Colonic mucosa (tissue), 4 donors: ENCODE measurements around the gene CDH4. TPM values are rescaled to one million over a fixed set of nuclear protein-coding genes. Genes with fewer than 3 reads are reported as not detected.

Source experiments
- DNase-seq: peaks from one replicate; pipeline ENCODE4 v3.0.0-alpha.2; 2020
- H3K27ac ChIP-seq: fragments of 200-600 bp; one replicate; pipeline ENCODE4 v1.8.0; 2021
- H3K27me3 ChIP-seq: fragments of 200-600 bp; one replicate; pipeline ENCODE4 v1.8.0; 2021
- H3K36me3 ChIP-seq: fragments of 200-600 bp; one replicate; pipeline ENCODE4 v1.8.0; 2021
- H3K4me1 ChIP-seq: fragments of 200-600 bp; one replicate; pipeline ENCODE4 v1.8.0; 2021; ENCODE audit warnings: mild to moderate bottlenecking
- H3K4me3 ChIP-seq: fragments of 200-600 bp; one replicate; pipeline ENCODE4 v1.8.0; 2021
- H3K9ac ChIP-seq, 2 donors: one replicate each; pipeline ENCODE4 v1.7.0; 2013; ENCODE audit warnings: control low read depth in 2 of 2, low read depth in 2 of 2, low read length in 2 of 2
- H3K9me3 ChIP-seq: fragments of 200-600 bp; one replicate; pipeline ENCODE4 v1.8.0; 2021
- intact Hi-C: fragments of 100-400 bp; cut with DNase I; formaldehyde crosslinking; loops from one replicate; pipeline ENCODE4 v1.14.1; 2022
- total RNA-seq, 2 donors: library from RNA; stranded (reverse); fragmentation: NEBNext Ultra II Directional in 1 of 2; extraction: Animal tissue kit (Norgen Biotek cat#: 25700) in 1 of 2; gene quantifications; one replicate each; pipeline ENCODE4 v1.2.1, GENCODE V29; 2021
- TF ChIP-seq, protein P1 (sequence below): fragments of 200-600 bp; IDR thresholded peaks from one replicate; pipeline ENCODE4 v1.8.0; 2022; ENCODE audit warnings: antibody characterized with exemption, mild to moderate bottlenecking
- donor health status: healthy.
- donor health status: DM: no; HTN: no; CAD: no.
- donor health status: DM: no; HTN: no; CAD: no.

Gene CDH4
- total RNA-seq, 2 donors from 2014 or later: 0.08 TPM; not detected in 1

GRCh38 chr20:61525781-61526431 is 273.8 kb downstream of the CDH4 start:
- H3K27me3 ChIP-seq: no peaks in the 10 kb centered on the region
- intact Hi-C loops: no loop called here
- TF ChIP-seq, protein P1, sequence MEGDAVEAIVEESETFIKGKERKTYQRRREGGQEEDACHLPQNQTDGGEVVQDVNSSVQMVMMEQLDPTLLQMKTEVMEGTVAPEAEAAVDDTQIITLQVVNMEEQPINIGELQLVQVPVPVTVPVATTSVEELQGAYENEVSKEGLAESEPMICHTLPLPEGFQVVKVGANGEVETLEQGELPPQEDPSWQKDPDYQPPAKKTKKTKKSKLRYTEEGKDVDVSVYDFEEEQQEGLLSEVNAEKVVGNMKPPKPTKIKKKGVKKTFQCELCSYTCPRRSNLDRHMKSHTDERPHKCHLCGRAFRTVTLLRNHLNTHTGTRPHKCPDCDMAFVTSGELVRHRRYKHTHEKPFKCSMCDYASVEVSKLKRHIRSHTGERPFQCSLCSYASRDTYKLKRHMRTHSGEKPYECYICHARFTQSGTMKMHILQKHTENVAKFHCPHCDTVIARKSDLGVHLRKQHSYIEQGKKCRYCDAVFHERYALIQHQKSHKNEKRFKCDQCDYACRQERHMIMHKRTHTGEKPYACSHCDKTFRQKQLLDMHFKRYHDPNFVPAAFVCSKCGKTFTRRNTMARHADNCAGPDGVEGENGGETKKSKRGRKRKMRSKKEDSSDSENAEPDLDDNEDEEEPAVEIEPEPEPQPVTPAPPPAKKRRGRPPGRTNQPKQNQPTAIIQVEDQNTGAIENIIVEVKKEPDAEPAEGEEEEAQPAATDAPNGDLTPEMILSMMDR: no peak

GRCh38 chr20:61526907-61527306 is 274.8 kb downstream of the CDH4 start:
- Histone ChIP-seq H3K27me3 (no peaks in the 10 kb centered on the region), H3K4me1 (no peaks in the 10 kb centered on the region), H3K9ac (no peak overlapping the region), H3K9me3 (no peaks in the 10 kb centered on the region), H3K27ac (no peak overlapping the region), H3K36me3 (no peaks in the 10 kb centered on the region), H3K4me3 (no peak overlapping the region)
- no peak for DNase-seq
- intact Hi-C loops: no loop called here
- TF ChIP-seq, protein P1: no peak

More at GRCh38 chr20:61525781-61526431, 273.8 kb downstream of the CDH4 start:
- H3K9me3 ChIP-seq: no peaks in the 10 kb centered on the region
- no peak overlapping the region for H3K27ac ChIP-seq
- no peak overlapping the region for H3K9ac ChIP-seq
- H3K4me3 ChIP-seq: no peak overlapping the region
- DNase-seq: no peak
- H3K4me1 ChIP-seq: no peaks in the 10 kb centered on the region
- H3K36me3 ChIP-seq: no peaks in the 10 kb centered on the region

DNA sequence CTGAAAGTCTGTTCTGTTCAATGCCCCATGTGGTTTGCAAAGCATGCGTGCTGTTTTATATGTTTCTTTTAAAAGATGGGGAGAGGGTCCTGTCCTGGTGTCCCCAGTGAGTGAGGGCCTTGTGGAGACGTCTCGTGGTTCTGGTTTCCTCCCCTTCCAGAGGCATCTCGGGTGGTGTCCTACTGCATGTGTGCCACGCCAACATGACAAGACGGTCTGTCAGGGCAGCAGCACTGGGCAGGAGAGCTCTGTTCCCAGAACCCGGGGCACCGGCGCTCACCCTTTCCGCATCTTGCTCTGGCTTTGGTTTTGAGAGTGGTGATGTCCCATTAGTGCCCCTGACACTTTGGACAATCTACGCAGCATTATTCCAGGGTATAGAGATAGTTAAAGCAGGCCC is 275.6 kb downstream of the CDH4 start:
- TF ChIP-seq, protein P1: no peak
- no peak overlapping the region for H3K4me3 ChIP-seq

GRCh38 chr20:61528591-61528990 is 276.5 kb downstream of the CDH4 start:
- H3K36me3 ChIP-seq: no peaks in the 10 kb centered on the region
- no peak for DNase-seq
- H3K9me3 ChIP-seq: no peaks in the 10 kb centered on the region
- H3K27me3 ChIP-seq: no peaks in the 10 kb centered on the region
- H3K9ac ChIP-seq: no peak overlapping the region
- TF ChIP-seq, protein P1: no peak
- H3K4me3 ChIP-seq: no peak overlapping the region
- intact Hi-C loops: no loop called here
- H3K4me1 ChIP-seq: no peaks in the 10 kb centered on the region
- H3K27ac ChIP-seq: no peak overlapping the region

More for the DNA sequence above, 275.6 kb downstream of the CDH4 start:
- Histone ChIP-seq H3K27me3 (no peaks in the 10 kb centered on the region), H3K27ac (no peak overlapping the region), H3K9ac (no peak overlapping the region), H3K4me1 (no peaks in the 10 kb centered on the region), H3K9me3 (no peaks in the 10 kb centered on the region), H3K36me3 (no peaks in the 10 kb centered on the region)
- DNase-seq: no peak
- intact Hi-C loops: no loop called here

DNA sequence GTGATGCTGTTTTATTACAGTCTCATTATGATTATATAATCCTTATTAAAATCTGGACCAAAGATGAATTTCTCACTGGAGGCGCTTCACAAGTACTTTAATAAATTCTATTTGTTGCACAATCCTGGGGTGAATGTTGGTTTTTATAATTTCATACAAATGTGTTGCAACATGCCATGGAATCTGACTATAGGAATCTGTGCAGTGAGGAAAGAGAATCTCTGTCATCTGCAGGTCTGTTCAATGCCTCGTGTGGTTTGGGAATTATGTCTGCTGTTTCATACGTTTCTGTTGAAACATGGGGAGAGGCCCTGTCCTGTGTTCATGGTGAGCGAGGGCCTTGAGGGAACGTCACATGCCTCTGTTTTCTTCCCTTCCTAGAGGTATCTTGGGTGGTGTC is 277.3 kb downstream of the CDH4 start:
- intact Hi-C loops: no loop called here
- H3K27me3 ChIP-seq: no peaks in the 10 kb centered on the region
- no peak overlapping the region for H3K9ac ChIP-seq
- no peak for DNase-seq
- H3K36me3 ChIP-seq: no peaks in the 10 kb centered on the region
- no peak overlapping the region for H3K27ac ChIP-seq
- TF ChIP-seq, protein P1: no peak
- H3K4me3 ChIP-seq: no peak overlapping the region
- no peaks in the 10 kb centered on the region for H3K9me3 ChIP-seq
- no peaks in the 10 kb centered on the region for H3K4me1 ChIP-seq
